SIG-M5 treated with dmso at 0.1 percent for 504 hours (cell line): Measurements from ENCODE around the gene EEF1B2.
A peak's percentile ranks its signal among the peaks of the same experiment; 100 is the strongest.
"Not testable (repeated sequence)": the region's sequence is repeated elsewhere in the genome, so short reads cannot be mapped to it uniquely, and the experiment has no call there.

Experiments
- DNase-seq: peaks from one replicate; lab custom pipeline; 2025; ENCODE audit not compliant: unreplicated experiment; lab: John Stamatoyannopoulos, UW

The EEF1B2 gene

DNA sequence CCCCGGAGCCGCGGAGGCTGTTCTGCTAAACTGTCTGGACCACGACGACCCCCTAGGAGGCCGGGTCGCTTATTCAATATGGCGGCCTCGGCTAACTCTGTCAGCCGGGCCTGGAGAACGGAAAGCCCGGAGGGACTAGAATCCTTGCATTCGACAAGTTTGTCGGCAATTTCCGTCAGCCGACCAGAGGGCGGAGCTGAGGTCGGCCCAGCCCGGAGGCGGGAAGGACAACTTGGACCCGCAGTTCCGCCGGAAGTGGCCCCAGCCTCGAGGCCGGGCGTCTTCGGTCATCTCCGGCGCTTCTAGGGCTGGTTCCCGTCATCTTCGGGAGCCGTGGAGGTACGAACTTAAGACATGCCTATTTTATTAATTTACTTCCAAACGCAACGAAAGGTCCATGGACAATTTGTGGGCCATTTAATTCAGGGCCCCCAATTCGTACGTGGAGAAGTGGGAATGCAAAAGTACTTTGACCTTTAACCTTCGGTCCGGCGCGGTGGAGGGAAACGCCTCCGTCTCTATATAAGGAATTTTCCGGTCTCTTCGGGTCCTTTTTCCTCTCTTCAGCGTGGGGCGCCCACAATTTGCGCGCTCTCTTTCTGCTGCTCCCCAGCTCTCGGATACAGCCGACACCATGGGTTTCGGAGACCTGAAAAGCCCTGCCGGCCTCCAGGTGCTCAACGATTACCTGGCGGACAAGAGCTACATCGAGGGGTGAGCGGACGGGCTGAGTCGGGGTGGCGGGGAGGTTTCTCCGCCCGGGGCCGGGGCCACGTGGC is at the start of gene EEF1B2, which contains the start of gene NDUFS1:
TSS of gene EEF1B2 (plus strand) at position 550 of the 779 bp plus-strand sequence. CDS start at position 635, 85 bp downstream.
TSS of gene NDUFS1 (minus strand) at position 99 of the 779 bp plus-strand sequence. CDS start 5,766 bp downstream, outside the sequence.
- DNase-seq: peak; percentile 98

DNA sequence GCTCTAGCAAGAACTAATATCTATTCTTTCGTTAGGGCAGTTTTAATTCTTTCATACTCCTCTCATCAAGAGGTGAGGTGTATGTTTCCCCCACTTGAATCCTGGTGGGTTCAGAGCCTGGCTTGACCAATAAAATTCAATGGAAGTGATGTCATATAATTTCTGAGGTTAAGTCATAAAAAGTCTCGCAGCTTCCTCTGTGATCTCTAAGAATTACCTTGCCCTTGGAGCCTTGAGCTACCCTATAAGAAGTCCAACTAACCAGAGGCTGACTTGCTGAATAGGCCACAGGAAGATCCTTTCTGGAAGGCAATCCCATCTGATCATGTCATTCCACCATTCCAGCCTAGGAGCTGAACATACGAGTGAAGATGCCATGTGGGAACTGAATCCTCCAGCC is 47.6 kb upstream of the EEF1B2 start:
- DNase-seq: no peak

DNA sequence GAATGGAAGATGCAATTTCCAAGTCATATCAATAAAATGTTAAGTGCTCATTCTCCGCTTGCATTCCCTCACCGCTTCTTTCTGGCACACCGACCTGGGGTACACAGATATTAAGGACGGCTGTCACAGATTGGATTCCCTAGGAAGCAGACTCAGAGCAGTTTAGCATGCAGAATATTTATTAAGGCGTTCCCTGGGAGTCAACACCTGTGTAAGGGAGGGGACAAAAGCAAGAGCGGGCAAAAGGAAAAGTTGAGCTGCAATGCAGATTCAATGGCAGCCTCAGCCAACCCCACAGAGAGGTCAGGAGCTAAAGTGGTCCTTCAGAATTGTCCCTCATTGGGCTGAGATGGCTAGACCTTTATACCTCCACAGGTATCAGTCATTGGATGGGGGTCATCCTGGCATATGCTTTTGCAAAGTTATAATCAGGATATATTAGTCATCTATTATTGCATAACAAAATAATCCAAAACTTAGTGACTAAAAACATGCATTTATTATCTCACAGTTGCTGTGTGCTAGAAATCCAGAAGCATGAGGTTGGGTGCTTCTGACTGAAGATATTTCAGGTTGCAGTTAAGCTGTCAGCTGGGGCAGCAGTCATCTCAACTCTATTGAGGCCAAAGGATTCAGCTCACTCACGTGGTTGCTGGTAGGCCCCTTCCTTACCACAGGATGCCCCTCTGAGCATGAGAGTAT is 46.7 kb upstream of the EEF1B2 start:
- DNase-seq: no peak

DNA sequence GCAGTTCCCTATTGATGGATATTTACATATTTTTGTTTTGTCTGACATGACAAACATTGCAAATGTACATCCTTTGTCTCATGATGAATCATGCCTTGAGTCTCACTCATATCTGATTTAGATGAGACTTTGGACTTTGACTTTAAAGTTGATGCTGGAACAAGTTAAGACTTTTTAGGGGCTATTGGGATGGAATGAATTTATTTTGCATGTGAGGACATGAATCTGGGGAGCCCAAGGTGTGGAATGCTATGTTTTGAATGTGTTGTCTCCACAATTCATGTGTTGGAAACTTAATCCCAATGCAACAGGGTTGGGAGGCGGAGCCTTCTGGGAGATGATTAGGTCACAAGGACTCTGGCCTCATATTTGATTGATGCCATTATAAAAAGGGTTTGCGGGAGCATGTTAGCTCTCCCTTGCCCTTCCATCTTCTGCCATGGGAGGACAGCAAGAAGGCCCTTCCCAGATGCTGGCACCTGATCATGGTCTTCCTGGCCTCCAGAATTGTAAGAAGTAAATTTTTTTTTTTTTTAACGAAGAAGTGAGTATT is 44.6 kb upstream of the EEF1B2 start:
- no peak for DNase-seq

DNA sequence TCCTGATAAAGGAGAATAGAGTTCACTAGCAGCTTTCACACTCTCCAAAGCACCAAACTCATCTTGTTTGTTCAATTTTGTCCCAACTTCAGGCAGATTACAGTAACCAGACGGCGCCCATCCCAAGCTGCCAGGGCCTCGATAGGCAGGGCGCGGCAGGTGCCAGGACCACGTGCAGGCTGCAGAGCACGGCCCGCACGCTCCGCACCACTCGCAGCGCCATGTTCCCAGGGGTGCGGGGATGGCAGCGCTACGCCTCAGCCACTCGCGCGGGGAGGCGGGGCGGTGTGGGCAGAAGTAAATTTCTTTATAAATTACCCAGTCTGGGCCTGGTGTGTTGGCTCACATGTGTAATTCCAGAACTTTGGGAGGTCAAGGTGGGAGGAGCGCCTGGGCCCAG is 43.4 kb upstream of the EEF1B2 start:
- DNase-seq: no peak

DNA sequence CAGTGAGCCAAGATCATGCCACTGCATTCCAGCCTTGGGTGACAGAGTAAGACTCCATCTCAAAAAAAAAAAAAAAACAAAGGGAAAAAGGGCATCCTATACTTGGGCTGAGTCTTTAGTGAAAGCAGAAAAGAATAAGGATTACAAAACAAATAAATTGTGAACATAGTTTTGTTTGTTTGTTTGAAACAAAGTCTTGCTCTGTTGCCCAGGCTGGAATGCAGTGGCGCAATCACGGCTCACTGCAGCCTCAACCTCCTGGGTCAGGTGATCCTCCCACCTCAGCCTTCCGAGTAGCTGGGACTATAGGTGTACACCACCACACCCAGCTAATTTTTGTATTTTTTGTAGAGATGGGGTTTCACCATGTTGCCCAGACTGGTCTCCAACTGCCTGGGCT is 37.1 kb upstream of the EEF1B2 start:
- DNase-seq: not testable (repeated sequence)

DNA sequence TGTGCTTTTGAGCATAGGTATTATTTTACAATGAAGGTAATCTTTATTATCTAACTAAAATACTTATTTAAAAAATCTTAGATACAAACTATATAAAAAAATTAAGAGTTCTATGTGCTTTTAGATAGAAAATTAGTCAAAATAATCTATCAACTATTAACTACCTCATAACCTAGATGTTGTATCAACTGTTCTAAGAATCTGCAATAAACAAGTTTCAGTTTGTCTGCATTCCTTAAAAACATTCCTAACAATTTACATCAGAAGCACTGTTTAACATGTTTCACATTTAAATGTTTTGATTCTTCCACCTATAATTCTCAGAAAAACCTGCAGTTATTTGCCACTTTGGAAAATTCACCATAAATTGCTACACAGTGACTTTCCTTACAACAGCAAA is 33.8 kb upstream of the EEF1B2 start:
- DNase-seq: no peak

DNA sequence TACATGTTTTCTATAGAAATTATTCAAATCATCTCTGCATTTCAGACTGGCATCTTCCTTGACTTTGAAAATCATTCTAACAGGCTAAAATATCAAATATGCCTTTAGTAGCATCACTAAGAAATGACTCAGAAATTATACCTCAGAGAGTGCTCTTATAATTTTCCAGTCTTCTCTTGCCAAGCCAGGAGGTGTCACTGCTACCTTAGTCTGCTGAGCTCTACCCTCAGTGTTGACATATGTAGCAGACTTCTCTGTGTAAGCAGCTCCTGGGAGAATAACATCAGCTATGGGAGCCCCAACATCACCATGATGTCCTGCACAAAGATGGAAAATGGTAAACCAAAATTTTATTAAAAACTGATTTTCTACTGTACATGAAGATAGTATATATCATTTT is 32.0 kb upstream of the EEF1B2 start:
- DNase-seq: peak; percentile 16

DNA sequence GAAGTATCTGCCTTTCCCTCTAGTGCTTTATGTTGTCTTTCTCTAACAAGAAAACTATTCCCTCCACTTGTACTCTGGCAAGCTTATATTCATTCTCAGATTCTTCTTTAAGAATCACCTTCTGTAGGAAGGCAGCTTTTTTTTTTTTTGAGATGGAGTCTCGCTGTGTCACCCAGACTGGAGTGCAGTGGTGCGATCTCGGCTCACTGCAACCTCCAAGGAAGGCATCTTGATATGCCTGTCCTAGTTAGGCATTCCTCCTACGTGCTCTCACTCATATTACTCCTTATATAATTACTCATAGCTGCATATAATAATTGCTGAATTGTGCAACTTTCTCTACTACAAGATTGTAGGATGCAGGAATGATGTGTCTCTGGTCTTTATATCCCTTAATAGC is 16.2 kb upstream of the EEF1B2 start:
- no peak for DNase-seq

DNA sequence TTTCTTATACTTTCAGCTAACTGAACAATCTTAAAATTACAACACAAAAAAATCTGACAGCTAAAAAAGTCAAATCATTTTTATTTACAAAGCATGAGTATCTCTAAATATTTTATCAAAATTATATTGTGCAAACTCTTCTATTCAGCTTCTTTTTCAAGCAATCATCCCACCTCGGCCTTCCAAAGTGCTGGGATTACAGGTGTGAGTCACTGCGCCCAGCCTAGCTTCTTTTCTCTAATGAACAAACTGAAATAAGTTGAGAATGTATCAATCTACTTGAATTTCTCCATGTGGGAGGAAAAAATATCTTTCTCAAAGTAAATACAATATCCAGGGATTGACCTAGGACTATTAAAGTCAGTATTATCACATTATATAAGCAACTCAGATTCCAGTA is 15.3 kb upstream of the EEF1B2 start:
- no peak for DNase-seq

DNA sequence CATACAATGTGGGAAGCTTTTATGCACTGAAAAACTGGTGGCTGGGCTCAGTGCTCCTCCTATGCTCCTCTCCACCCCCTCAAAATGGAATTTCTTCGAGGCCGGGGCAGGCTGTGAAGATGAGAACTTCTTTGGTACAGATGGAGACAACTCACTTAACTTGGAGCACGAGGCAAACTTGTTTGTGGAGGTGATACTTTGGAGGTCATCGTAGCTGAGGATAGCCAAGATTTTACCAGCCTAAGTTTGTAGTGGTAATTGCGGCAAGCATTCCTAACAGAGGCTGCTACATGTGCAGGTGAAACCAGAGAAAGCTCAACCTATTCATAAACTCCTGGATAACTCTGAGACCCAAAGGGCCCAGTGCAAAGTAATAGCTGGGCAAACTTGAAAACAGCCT is 14.0 kb upstream of the EEF1B2 start:
- no peak for DNase-seq

DNA sequence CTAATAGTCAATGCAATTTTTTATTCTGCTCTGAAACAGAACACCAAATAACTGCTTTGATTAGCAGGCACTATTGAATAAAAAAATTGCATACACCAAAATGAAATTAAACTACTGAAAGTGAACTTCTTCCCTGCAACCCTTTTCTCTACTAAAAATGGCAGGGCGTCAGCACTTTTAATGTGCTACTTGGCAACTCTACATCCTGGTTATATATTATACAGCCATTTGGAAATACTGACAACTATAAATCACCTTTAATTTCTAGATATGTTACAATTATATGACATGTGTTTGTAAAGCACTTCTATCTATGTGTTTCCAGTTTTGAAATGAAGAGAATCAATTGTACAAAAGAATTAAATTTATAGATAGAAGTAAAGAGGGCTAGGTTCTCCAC is 10.4 kb upstream of the EEF1B2 start:
- no peak for DNase-seq

DNA sequence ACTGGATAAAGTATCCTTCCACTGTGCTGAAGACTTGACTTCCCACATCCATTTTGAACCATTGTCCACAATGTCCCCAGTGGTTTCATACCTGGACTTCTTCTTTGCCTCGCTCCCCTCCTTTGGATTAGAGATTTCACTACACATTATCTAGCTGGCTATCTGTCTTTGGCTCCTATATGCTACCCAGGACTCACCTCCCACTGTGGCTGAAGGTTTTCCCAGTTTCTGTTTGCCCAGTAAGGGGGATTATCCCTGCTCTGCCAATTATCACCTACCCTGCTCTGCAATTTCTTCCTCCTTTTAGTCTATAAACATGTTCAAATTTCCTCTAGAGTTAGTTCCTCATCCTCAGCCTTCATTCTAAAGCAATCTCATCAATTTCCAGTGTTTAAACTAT is 9.5 kb upstream of the EEF1B2 start:
- DNase-seq: no peak

DNA sequence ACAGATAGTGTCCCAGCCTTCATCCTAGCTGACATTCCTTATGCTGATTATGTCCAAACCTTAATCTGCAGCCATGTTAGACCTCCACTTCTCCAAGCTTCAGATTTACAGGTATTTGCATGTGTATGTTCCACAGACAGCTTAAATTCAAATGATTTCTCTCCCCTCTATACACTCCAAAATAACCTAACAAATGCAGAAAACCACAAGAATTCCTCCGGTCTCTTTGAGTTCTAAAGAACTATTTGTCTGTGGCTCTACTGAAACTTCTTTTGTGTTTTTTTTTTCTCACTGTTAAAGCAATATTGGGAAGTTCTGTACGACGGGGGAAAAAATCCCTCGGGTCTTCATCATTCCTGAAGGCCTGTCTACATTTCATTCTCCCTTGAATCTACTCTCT is 9.1 kb upstream of the EEF1B2 start:
- DNase-seq: no peak

DNA sequence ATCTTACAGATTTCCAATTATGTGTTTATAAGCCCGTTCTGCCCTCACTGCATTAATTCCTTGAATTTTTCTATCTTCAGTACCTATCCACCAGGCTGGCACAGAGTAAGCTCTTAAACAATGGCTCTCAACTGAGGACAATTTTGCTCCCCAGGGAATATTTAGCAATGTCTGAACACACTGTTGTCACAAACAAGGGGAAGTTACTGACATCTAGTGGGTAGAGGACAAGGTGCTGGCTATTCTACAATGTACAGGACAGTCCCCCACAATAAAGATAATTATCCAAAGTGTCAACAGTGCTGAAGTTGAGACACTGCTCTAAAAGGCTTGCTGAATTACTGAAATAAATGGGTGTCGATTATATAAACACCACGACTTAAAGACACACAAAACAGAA is 5.5 kb upstream of the EEF1B2 start:
- DNase-seq: peak; percentile 13

DNA sequence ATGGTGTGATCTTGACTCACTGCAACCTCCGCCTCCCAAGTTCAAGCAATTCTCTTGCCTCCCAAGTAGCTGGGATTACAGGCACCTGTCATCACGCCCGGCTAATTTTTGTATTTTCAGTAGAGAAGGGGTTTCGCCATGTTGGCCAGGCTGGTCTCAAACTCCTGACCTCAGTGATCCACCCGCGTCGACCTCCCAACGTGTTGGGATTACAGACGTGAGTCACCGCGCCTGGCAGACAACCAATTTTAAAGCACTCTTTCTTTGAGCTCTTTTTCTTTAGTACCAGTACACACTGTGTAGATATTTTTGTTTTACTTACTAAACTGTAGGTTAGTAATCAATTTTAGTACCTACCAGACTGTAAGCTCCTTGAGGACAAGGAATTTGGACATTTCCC is 2.7 kb upstream of the EEF1B2 start:
- not testable (repeated sequence) for DNase-seq

DNA sequence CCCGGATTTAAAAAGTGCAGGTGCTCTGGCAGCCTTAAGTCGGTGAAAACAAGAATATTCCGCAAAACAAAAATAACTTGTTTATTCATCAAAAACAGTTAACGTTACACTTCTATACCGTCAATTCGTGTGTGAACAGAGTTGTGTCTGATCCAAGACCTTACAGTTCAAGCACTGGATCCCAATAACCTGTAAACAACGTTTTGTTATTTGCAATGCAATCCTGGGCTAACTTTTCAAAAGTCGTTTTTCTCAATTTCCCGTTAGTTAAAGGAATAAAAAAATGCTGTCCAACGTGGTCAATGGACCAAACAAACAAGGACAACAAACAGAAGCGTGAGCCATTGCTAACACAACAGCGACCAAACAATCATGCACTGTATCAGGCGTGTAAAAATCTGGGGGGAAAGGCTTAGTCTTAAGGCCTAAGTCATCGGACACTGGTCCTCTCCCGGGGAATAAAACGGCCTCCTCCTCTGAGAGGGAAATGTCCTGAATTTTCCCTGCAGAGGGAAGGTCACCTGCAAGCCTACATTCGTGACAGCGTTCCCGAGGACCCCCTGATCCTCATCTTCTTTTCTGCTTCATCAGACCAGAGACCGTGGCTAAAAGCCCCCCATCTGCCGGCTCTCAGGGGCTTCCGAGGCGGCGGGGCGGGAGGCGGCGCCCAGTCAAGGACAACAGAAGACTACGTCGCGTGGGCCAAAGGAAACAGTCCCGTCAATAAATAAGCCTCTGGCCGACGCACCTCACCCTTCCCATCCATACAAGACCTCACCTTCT is 941 bp upstream of the EEF1B2 start:
- DNase-seq: peak; percentile 13

DNA sequence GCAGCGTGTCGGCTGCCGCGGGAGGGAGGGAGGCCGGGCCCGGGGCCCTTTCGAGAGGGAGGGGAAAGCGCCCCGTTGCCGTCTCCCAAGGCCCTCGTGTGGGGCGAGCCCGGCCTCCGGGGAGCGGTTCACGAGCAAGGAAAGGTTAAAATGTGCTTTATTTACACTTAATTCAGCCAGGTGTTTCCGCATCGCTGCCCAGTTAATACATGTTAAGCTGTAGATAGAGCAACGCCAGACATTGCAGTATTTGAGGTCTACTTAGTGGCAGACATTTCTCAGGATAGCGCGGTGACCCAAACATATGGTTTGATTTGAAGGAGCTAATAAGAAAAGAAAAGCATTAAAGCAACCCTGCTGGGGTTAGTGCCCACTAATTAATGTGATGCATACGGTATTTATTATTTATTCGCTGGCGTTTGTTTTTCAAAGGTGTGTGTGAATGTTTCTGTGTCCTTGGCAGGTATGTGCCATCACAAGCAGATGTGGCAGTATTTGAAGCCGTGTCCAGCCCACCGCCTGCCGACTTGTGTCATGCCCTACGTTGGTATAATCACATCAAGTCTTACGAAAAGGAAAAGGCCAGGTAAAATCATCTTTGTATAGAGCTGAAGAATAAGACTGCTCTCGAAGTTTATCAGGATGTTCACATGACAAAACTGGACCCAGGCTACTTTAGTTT is 571 bp downstream of the EEF1B2 start:
- DNase-seq: no peak

DNA sequence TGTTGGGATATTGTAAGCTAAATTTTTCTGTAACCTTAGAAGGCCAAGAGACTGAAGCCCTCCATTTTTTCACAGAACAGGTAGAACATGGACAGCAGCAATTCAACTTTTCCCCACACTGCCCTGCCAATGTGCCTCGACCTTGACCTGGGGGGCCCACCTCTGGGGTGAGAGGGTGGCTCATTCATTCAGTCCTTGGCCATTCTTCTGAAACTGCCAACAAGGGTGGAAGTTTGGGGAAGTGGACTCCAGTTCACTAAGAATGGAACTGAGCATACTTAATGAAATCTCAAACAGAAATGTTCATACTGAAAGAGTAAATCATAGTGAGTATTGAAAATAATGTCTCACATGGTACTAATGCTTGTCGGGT is 1.1 kb downstream of the EEF1B2 start:
- no peak for DNase-seq

DNA sequence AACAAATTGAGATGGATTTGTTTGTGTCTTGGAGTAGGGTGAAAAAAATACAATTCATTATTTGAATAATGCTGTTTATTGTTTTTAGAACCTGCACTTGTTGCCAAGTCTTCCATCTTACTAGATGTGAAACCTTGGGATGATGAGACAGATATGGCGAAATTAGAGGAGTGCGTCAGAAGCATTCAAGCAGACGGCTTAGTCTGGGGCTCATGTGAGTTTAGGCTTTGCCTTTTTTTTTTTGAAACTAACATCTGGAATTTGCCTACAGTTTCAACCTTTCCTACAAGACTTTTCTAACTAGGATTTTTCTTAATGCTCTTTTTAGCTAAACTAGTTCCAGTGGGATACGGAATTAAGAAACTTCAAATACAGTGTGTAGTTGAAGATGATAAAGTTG is 2.7 kb downstream of the EEF1B2 start:
- peak; percentile 14 for DNase-seq
